Type B pancreatic cell (in vitro differentiated cells): ENCODE data around the gene BTBD9. TPM values are rescaled to one million over a fixed set of nuclear protein-coding genes. Genes with fewer than 3 reads are reported as not detected.

Experiments
- DNase-seq: peaks from one replicate; pipeline ENCODE4 v3.0.0; 2021; ENCODE audit warnings: mixed read lengths; ENCODE audit not compliant: unreplicated experiment; ENCODE audit errors: extremely low spot score
- H3K27ac Mint-ChIP-seq: 2 replicates; pipeline ENCODE4 v1.8.0; 2021; ENCODE audit warnings: mild to moderate bottlenecking, mixed read lengths
- H3K27me3 Mint-ChIP-seq: 2 replicates; pipeline ENCODE4 v1.8.0; 2021; ENCODE audit warnings: mixed read lengths
- H3K36me3 Mint-ChIP-seq: 2 replicates; pipeline ENCODE4 v1.8.0; 2021; ENCODE audit warnings: mixed read lengths
- H3K4me1 Mint-ChIP-seq: one replicate; pipeline ENCODE4 v1.8.0; 2021; ENCODE audit warnings: mixed read lengths; ENCODE audit not compliant: unreplicated experiment
- H3K4me3 Mint-ChIP-seq: 2 replicates; pipeline ENCODE4 v1.8.0; 2021; ENCODE audit warnings: mild to moderate bottlenecking, mixed read lengths
- H3K9me3 Mint-ChIP-seq: 2 replicates; pipeline ENCODE4 v1.8.0; 2021; ENCODE audit warnings: mixed read lengths
- CTCF ChIP-seq: fragments of 200-600 bp; sonication (generic); conservative IDR thresholded peaks from 2 replicates; pipeline ENCODE4 v1.5.0; 2021; ENCODE audit warnings: antibody characterized with exemption, mild to moderate bottlenecking
- total RNA-seq: library from RNA; stranded (reverse); gene quantifications from 2 replicates; pipeline ENCODE4 v1.2.1, GENCODE V29; 2021; ENCODE audit warnings: low replicate concordance

The BTBD9 gene
- total RNA-seq, 1 donor from 2014 or later, result 14.9 TPM

DNA sequence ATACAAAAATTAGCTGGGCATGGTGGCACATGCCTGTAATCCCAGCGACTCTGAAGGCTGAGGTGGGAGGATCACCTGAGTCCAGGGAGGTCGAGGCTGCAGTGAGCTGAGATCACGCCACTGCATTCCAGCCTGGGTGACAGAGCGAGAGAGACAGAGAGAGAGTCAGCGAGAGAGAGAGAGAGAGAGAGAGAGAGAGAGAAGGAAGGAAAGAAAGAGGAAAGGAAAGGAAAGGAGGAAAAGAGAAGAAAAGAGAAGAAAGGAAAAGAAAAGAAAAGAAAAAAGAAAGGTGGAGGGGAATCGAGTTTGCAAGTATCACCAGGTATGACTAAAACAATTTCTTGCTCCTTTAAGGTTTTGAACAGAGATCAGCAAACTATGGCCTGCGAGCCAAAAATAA, 152.3 kb downstream of the BTBD9 start:
- no peak overlapping the region for H3K27ac Mint-ChIP-seq
- H3K9me3 Mint-ChIP-seq, result peaks cover 4% of the 10 kb centered on the region
- no peaks in the 10 kb centered on the region for H3K27me3 Mint-ChIP-seq
- DNase-seq, result no peak
- H3K36me3 Mint-ChIP-seq, result no peaks in the 10 kb centered on the region
- TF ChIP-seq CTCF, result no peak
- H3K4me1 Mint-ChIP-seq, result no peaks in the 10 kb centered on the region
- H3K4me3 Mint-ChIP-seq, result no peak overlapping the region

- H3K27me3 Mint-ChIP-seq, result no peaks in the 10 kb centered on the region
- H3K36me3 Mint-ChIP-seq, result no peaks in the 10 kb centered on the region
- H3K9me3 Mint-ChIP-seq, result peaks cover 4% of the 10 kb centered on the region
- H3K27ac Mint-ChIP-seq, result no peak overlapping the region
- no peak for DNase-seq
- TF ChIP-seq CTCF, result no peak
- H3K4me1 Mint-ChIP-seq, result no peaks in the 10 kb centered on the region
- no peak overlapping the region for H3K4me3 Mint-ChIP-seq
Measured at GRCh38 chr6:38485488-38485887, 154.2 kb downstream of the BTBD9 start.

DNA sequence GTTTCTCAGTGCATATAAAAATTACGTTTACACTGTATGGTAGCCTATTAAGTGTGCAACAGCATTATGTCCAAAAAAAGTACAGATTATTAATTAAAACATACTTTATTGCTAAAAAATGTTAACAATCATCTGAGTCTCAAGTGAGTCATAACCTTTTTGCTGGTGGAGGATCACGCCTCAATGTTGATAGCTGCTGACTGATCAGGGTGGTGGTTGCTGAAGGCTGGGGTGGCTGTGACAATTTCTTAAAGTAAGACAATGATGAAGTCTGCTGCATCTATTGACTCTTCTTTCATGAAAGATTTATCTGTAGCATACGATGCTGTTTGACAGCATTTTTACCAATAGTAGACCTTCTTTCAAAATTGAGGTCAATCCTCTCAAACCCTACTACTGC, 155.1 kb downstream of the BTBD9 start:
- no peaks in the 10 kb centered on the region for H3K36me3 Mint-ChIP-seq
- DNase-seq, result no peak
- no peak for TF ChIP-seq CTCF
- peaks cover 2% of the 10 kb centered on the region for H3K27me3 Mint-ChIP-seq
- H3K27ac Mint-ChIP-seq, result no peak overlapping the region
- H3K4me3 Mint-ChIP-seq, result no peak overlapping the region
- H3K9me3 Mint-ChIP-seq, result peaks cover 4% of the 10 kb centered on the region
- H3K4me1 Mint-ChIP-seq, result no peaks in the 10 kb centered on the region

- DNase-seq, result no peak
- Mint-ChIP-seq H3K27me3 (peaks cover 2% of the 10 kb centered on the region), H3K4me3 (no peak overlapping the region), H3K4me1 (peaks cover under 1% of the 10 kb centered on the region), H3K36me3 (no peaks in the 10 kb centered on the region), H3K9me3 (peaks cover 4% of the 10 kb centered on the region), H3K27ac (no peak overlapping the region)
- no peak for TF ChIP-seq CTCF
Measured at GRCh38 chr6:38483526-38483925, 156.2 kb downstream of the BTBD9 start.

DNA sequence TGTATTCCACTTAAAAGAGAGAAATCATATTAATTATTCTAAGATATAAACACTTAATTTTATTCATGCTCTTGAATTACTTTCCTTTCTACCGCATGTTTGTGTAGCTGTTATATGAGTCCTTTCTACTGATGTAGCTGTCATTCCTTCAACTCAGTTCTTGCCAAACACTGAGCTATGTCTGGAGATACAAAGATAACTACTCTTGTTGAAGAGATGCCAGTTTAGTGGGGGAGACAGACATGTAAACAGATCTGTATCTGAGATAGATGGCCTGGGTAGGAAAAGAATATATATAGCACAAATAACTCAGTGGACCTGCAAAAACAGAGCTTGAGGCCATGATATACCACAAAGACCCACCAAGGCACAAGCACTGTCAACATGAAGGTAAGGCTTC, 157.3 kb downstream of the BTBD9 start:
- no peak for DNase-seq
- Mint-ChIP-seq H3K9me3 (peaks cover 4% of the 10 kb centered on the region), H3K36me3 (no peaks in the 10 kb centered on the region), H3K4me3 (no peak overlapping the region), H3K27me3 (peaks cover 6% of the 10 kb centered on the region), H3K4me1 (peaks cover 10% of the 10 kb centered on the region), H3K27ac (no peak overlapping the region)
- TF ChIP-seq CTCF, result no peak

- Mint-ChIP-seq H3K9me3 (peaks cover 4% of the 10 kb centered on the region), H3K4me3 (no peak overlapping the region), H3K27me3 (peaks cover 6% of the 10 kb centered on the region), H3K36me3 (no peaks in the 10 kb centered on the region), H3K4me1 (peaks cover 16% of the 10 kb centered on the region), H3K27ac (no peak overlapping the region)
- DNase-seq, result no peak
- TF ChIP-seq CTCF, result no peak
Measured at GRCh38 chr6:38481851-38482250, 157.9 kb downstream of the BTBD9 start.
